K562 (cell line): ENCODE measurements around the gene HOXD9. TPM values are rescaled to one million over a fixed set of nuclear protein-coding genes. Genes with fewer than 3 reads are reported as not detected.

Experiments used
- BRCA1 ChIP-seq, 2 experiments: fragments of 450-650 bp in 1 of 2; sonication (generic) in 1 of 2; formaldehyde crosslinking in 1 of 2; IDR thresholded peaks; 2 replicates each; pipeline versions ENCODE4 v1.5.0 to v1.6.1; 2017 to 2020; ENCODE audit warnings: mild to moderate bottlenecking in 1 of 2, missing genetic modification reagents in 1 of 2
- CBX3 ChIP-seq, 2 experiments: IDR thresholded peaks; 1 replicate in 1 of 2; 2 replicates in 1 of 2; pipeline ENCODE4 v1.6.1; 2012; ENCODE audit warnings: inconsistent platforms in 2 of 2, low read length in 2 of 2, borderline replicate concordance in 1 of 2, control low read depth in 1 of 2
- CHD1 ChIP-seq: fragments of 200-600 bp; sonication (generic); IDR thresholded peaks from one replicate; pipeline ENCODE4 v1.6.1; 2012; ENCODE audit warnings: mild to moderate bottlenecking, moderate library complexity, low read length, inconsistent platforms
- E2F3 ChIP-seq: fragments of 250-450 bp; sonication (Bioruptor Pico); IDR thresholded peaks from 2 replicates; pipeline ENCODE4 v1.4.0; 2020; ENCODE audit warnings: mild to moderate bottlenecking
- E2F6 ChIP-seq, 2 experiments: IDR thresholded peaks; 2 replicates each; pipeline ENCODE4 v1.6.1; 2011; ENCODE audit warnings: borderline replicate concordance in 1 of 2, control low read depth in 1 of 2, low read depth in 1 of 2, low read length in 1 of 2, mild to moderate bottlenecking in 1 of 2, mixed read lengths in 1 of 2, moderate library complexity in 1 of 2; ENCODE audit not compliant: insufficient read depth in 1 of 2, insufficient read length in 1 of 2, poor library complexity in 1 of 2, severe bottlenecking in 1 of 2; ENCODE audit errors: extremely low read depth in 1 of 2
- FOXO4 ChIP-seq: fragments of 450-650 bp; formaldehyde crosslinking; IDR thresholded peaks from 2 replicates; pipeline ENCODE4 v1.4.0; 2020; ENCODE audit warnings: mild to moderate bottlenecking, moderate library complexity
- FOXP1 ChIP-seq: sonication (generic); formaldehyde crosslinking; IDR thresholded peaks from 2 replicates; pipeline ENCODE4 v1.8.0; 2022; ENCODE audit warnings: mild to moderate bottlenecking, missing genetic modification reagents
- HNRNPK ChIP-seq: fragments of 200-400 bp; formaldehyde crosslinking; IDR thresholded peaks from one replicate; pipeline ENCODE4 v1.6.1; 2018; ENCODE audit warnings: mild to moderate bottlenecking, low read depth, low read length; ENCODE audit not compliant: poor library complexity, severe bottlenecking
- KLF10 ChIP-seq: fragments of 250-450 bp; sonication (Bioruptor Pico); IDR thresholded peaks from 2 replicates; pipeline ENCODE4 v1.6.1; 2021; ENCODE audit warnings: matching md5 sums
- LEF1 ChIP-seq: fragments of 450-650 bp; IDR thresholded peaks from 2 replicates; pipeline ENCODE4 v1.6.1; 2016; ENCODE audit warnings: mild to moderate bottlenecking
- MTA2 ChIP-seq: fragments of 450-650 bp; IDR thresholded peaks from 2 replicates; pipeline ENCODE4 v1.6.1; 2016; ENCODE audit warnings: low read depth
- MYNN ChIP-seq, 2 experiments: sonication (generic); formaldehyde crosslinking in 1 of 2; IDR thresholded peaks; 2 replicates each; pipeline versions ENCODE4 v1.5.0 to v1.6.1; 2016 to 2020; ENCODE audit warnings: antibody characterized with exemption in 1 of 2, missing genetic modification reagents in 1 of 2
- NFE2L1 ChIP-seq: fragments of 450-650 bp; IDR thresholded peaks from 2 replicates; pipeline ENCODE4 v1.6.1; 2016; ENCODE audit warnings: missing genetic modification characterization, low read depth, mild to moderate bottlenecking, missing compliant biosample characterization, moderate library complexity, borderline replicate concordance
- PHTF2 ChIP-seq: fragments of 250-450 bp; sonication (Bioruptor Pico); IDR thresholded peaks from 2 replicates; pipeline ENCODE4 v1.5.0; 2021; ENCODE audit warnings: mild to moderate bottlenecking
- RAD51 ChIP-seq: fragments of 450-650 bp; IDR thresholded peaks from 2 replicates; pipeline ENCODE4 v1.7.1; 2016; ENCODE audit warnings: low read depth, mild to moderate bottlenecking, borderline replicate concordance
- RBM22 ChIP-seq: fragments of 200-400 bp; formaldehyde crosslinking; IDR thresholded peaks from 2 replicates; pipeline ENCODE4 v1.6.1; 2018; ENCODE audit warnings: low read length, low read depth; ENCODE audit not compliant: poor library complexity, severe bottlenecking
- SIX5 ChIP-seq, 2 experiments: IDR thresholded peaks; 2 replicates each; pipeline ENCODE4 v1.6.1; 2011; ENCODE audit warnings: low read length in 2 of 2, borderline replicate concordance in 1 of 2, low read depth in 1 of 2, mild to moderate bottlenecking in 1 of 2, moderate library complexity in 1 of 2; ENCODE audit not compliant: insufficient read depth in 1 of 2
- SMC3 ChIP-seq: conservative IDR thresholded peaks from 2 replicates; pipeline ENCODE4 v1.6.1; 2011; ENCODE audit warnings: low read depth, low read length, improper control_type of control experiment; ENCODE audit not compliant: insufficient read depth
- TCF15 ChIP-seq: fragments of 250-450 bp; sonication (Bioruptor Pico); IDR thresholded peaks from 2 replicates; pipeline ENCODE4 v1.8.0; 2022; ENCODE audit warnings: moderate library complexity, mild to moderate bottlenecking, inconsistent platforms
- TOE1 ChIP-seq, 2 experiments: fragments of 450-650 bp in 1 of 2; sonication (generic) in 1 of 2; formaldehyde crosslinking in 1 of 2; IDR thresholded peaks; 2 replicates each; pipeline versions ENCODE4 v1.7.1 to v1.8.0; 2016 to 2022; ENCODE audit warnings: borderline replicate concordance in 2 of 2, mild to moderate bottlenecking in 2 of 2, antibody characterized with exemption in 1 of 2, inconsistent platforms in 1 of 2, low read depth in 1 of 2, missing genetic modification reagents in 1 of 2, moderate library complexity in 1 of 2
- ZNF143 ChIP-seq: sonication (generic); formaldehyde crosslinking; IDR thresholded peaks from 2 replicates; pipeline ENCODE4 v1.9.0; 2022; ENCODE audit warnings: mild to moderate bottlenecking, missing genetic modification reagents
- ZNF354B ChIP-seq: fragments of 250-450 bp; sonication (Bioruptor Pico); IDR thresholded peaks from 2 replicates; pipeline ENCODE4 v1.4.0; 2020
- ZNF384 ChIP-seq: IDR thresholded peaks from 2 replicates; pipeline ENCODE4 v1.6.1; 2012; ENCODE audit warnings: low read depth, low read length, improper control_type of control experiment
- ZNF696 ChIP-seq: fragments of 250-450 bp; sonication (Bioruptor Pico); conservative IDR thresholded peaks from 2 replicates; pipeline ENCODE4 v1.4.0; 2020; ENCODE audit warnings: mild to moderate bottlenecking, moderate library complexity
- ZNF77 ChIP-seq: fragments of 250-450 bp; sonication (Bioruptor Pico); IDR thresholded peaks from 2 replicates; pipeline ENCODE4 v1.5.0; 2020
- polyA plus RNA-seq, 8 experiments: library from polyadenylated mRNA; depleted of rRNA in 4 of 8; stranded (reverse) in 5 of 8; unstranded in 3 of 8; fragments of >200 nt; fragmentation: Nextera tagmentation in 2 of 8; fragmentation: Illumina TruSeq in 1 of 8; extraction: Ambion mirVana in 2 of 8; extraction: Trizol in 1 of 8; gene quantifications; 2 replicates each; pipeline versions ENCODE4 v1.2.1 to v1.2.3, GENCODE V29; 2011 to 2014; ENCODE audit warnings: inconsistent platforms in 1 of 8, missing spikeins in 1 of 8
- total RNA-seq, 7 experiments: library from RNA; depleted of rRNA in 6 of 7; stranded (reverse); fragments of >200 nt in 6 of 7; fragmentation: Illumina TruSeq in 2 of 7; extraction: Trizol in 2 of 7; gene quantifications; 2 replicates each; pipeline versions ENCODE4 v1.2.1 to v1.2.3, GENCODE V29; 2011 to 2021; ENCODE audit warnings: low replicate concordance in 1 of 7

The HOXD9 gene
- total and polyA plus RNA-seq, 9 of the 15 experiments (the other 6 are each of a cell fraction or from before 2014, with no cell fraction given), result not detected

- TF ChIP-seq FOXO4 (CRISPR knock-in tag) (no peak), LEF1 (no peak), TOE1 (IDR thresholded peaks at IDR 0.05; ENCODE audit: borderline replicate concordance) (no peak), TOE1 (CRISPR knock-in tag; IDR thresholded peaks at IDR 0.05; ENCODE audit: borderline replicate concordance, low read depth) (no peak), RBM22 (peak; percentile 46), MTA2 (no peak), ZNF696 (CRISPR knock-in tag) (no peak), SIX5 (IDR thresholded peaks at IDR 0.05; ENCODE audit: borderline replicate concordance in 1 of 2, insufficient read depth in 1 of 2, low read depth in 1 of 2, low read length in 2 of 2) (no peak), ZNF384 (no peak), MYNN (IDR thresholded peaks at IDR 0.05) (peak; percentile 66; the same call in 1 of the 2 replicates), MYNN (CRISPR knock-in tag; IDR thresholded peaks at IDR 0.05) (no peak), ZNF143 (CRISPR knock-in tag) (no peak), E2F3 (no peak), BRCA1 (IDR thresholded peaks at IDR 0.05) (no peak), BRCA1 (CRISPR knock-in tag; IDR thresholded peaks at IDR 0.05) (no peak), HNRNPK (peak; percentile 29), NFE2L1 (tag) (no peak), RAD51 (no peak), E2F6 (IDR thresholded peaks at IDR 0.05; ENCODE audit: borderline replicate concordance in 1 of 2, extremely low read depth in 1 of 2, insufficient read depth in 1 of 2, insufficient read length in 1 of 2, low read depth in 1 of 2, low read length in 1 of 2, poor library complexity in 1 of 2, severe bottlenecking in 1 of 2) (peak in 1 of 2 experiments; percentile 42), TCF15 (CRISPR knock-in tag) (no peak), KLF10 (no peak), FOXP1 (CRISPR knock-in tag) (0 out of 2 replicates have a peak, but pooled peaks have one; percentile 21), ZNF77 (CRISPR knock-in tag) (no peak), CBX3 (IDR thresholded peaks at IDR 0.05; ENCODE audit: borderline replicate concordance in 1 of 2, low read length in 2 of 2) (peak in 1 of 2 experiments; percentile 40; a peak in 1 of 3 replicates), CHD1 (no peak), SMC3 (peak; percentile 90), ZNF354B (CRISPR knock-in tag) (no peak), PHTF2 (CRISPR knock-in tag) (no peak)
Observed at GRCh38 chr2:176079831-176080539, 42.5 kb upstream of the HOXD9 start (continued).
